ENCODE results near the gene KRT73. TPM values are rescaled to one million over a fixed set of nuclear protein-coding genes. Genes with fewer than 3 reads are reported as not detected.
A peak's percentile ranks its signal among the peaks of the same experiment; 100 is the strongest.

KRT73 gene
- total RNA-seq, 1 experiment from 2014 or later, result not detected

DNA sequence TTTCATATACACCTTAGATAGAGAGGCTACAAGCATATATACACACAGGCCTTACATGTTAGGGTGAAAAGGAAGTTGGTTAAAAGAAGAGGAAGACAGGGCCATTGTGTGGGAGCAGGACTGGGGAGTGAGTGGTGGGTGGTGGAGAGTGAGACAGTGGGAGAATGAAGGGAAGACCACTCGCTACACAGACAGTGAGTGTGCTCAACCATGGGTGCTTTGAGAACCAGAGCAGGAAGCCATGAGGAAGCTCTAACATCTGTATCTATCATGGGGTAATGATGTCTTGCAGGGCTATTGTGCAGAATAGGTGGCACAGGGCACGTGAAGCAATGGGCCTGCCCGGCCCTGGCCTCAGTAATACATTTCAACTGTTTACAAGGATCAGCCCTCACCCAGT, 33.3 kb downstream of the KRT73 start:
- DNase-seq (ENCODE audit: unreplicated experiment), result no peak
- Mint-ChIP-seq H3K9me3 (ENCODE audit: unreplicated experiment) (no peaks in the 10 kb centered on the region), H3K27me3 (ENCODE audit: insufficient read depth, unreplicated experiment) (no peaks in the 10 kb centered on the region), H3K4me3 (ENCODE audit: unreplicated experiment) (no peak overlapping the region), H3K27ac (ENCODE audit: low read depth, unreplicated experiment) (no peak overlapping the region), H3K4me1 (ENCODE audit: insufficient read depth, unreplicated experiment) (peaks cover 22% of the 10 kb centered on the region), H3K36me3 (ENCODE audit: insufficient read depth, unreplicated experiment) (no peaks in the 10 kb centered on the region)
- ChIA-PET POLR2A (interaction anchor here (0.7 to 7.5 kb wide), 3 partner anchors 19 to 291 kb away, joined by 4 to 315 read pairs (median 6); partner anchors contain the start of gene KRT5), CTCF (interaction anchor here (0.6 to 14.9 kb wide), 8 partner anchors 60 to 445 kb away, joined by 3 to 366 read pairs (median 7); partner anchors contain the start of gene KRT5)
- BruUV-seq (replicated peaks), result no TSS peak
- no peak for TF ChIP-seq CTCF (IDR thresholded peaks at IDR 0.05; ENCODE audit: unreplicated experiment)
- intact Hi-C loops (cut with micrococcal nuclease), result no loop called here

DNA sequence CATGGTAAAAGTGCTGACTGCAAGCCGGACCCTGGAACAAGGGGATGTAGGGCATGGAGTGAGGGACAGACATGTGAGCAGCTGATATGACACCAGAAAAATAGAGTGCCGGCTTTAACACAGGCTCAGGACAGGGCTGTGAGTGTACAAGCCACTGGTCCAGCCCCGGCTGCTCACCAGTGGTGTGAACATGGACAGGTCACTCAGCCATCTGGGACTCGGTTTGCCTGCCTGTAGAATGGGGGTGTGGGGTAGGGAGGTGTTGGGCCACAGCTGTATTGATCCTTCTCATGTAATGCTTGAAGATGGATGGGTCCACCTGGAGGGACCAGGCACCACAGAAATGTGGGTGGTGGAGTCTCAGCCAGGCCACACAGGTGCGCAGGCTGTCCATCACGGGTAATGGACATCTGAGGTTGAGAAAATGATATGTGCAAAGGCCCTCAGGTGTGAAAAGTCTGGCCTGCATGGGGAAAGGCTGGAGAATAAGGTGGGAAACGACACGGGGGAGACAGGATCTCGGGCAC, 34.1 kb downstream of the KRT73 start:
- Mint-ChIP-seq H3K27me3 (ENCODE audit: insufficient read depth, unreplicated experiment) (no peaks in the 10 kb centered on the region), H3K27ac (ENCODE audit: low read depth, unreplicated experiment) (no peak overlapping the region), H3K9me3 (ENCODE audit: unreplicated experiment) (no peaks in the 10 kb centered on the region), H3K4me1 (ENCODE audit: insufficient read depth, unreplicated experiment) (peaks cover 26% of the 10 kb centered on the region), H3K36me3 (ENCODE audit: insufficient read depth, unreplicated experiment) (no peaks in the 10 kb centered on the region), H3K4me3 (ENCODE audit: unreplicated experiment) (no peak overlapping the region)
- no peak for DNase-seq (ENCODE audit: unreplicated experiment)
- TF ChIP-seq CTCF (IDR thresholded peaks at IDR 0.05; ENCODE audit: unreplicated experiment), result no peak
- intact Hi-C loops (cut with micrococcal nuclease), result loop anchor here (5.0 kb wide), 1 partner anchor 427 kb away; no protein-coding TSS in a partner anchor
- BruUV-seq (replicated peaks), result no TSS peak
- CTCF ChIA-PET, result interaction anchor here (0.5 to 14.9 kb wide), 11 partner anchors 10 to 1935 kb away, joined by 3 to 366 read pairs (median 5); partner anchors contain the start of gene KRT5
- POLR2A ChIA-PET, result interaction anchor here (0.7 to 7.5 kb wide), 6 partner anchors 18 to 295 kb away, joined by 3 to 315 read pairs (median 18); partner anchors contain the start of gene KRT5

- Mint-ChIP-seq H3K36me3 (ENCODE audit: insufficient read depth, unreplicated experiment) (no peaks in the 10 kb centered on the region), H3K4me1 (ENCODE audit: insufficient read depth, unreplicated experiment) (peaks cover 26% of the 10 kb centered on the region), H3K4me3 (ENCODE audit: unreplicated experiment) (no peak overlapping the region), H3K27ac (ENCODE audit: low read depth, unreplicated experiment) (no peak overlapping the region), H3K27me3 (ENCODE audit: insufficient read depth, unreplicated experiment) (no peaks in the 10 kb centered on the region), H3K9me3 (ENCODE audit: unreplicated experiment) (no peaks in the 10 kb centered on the region)
- CTCF ChIA-PET, result interaction anchor here (0.5 to 14.9 kb wide), 28 partner anchors 9 to 443 kb away, joined by 3 to 366 read pairs (median 4); partner anchors contain the start of genes KRT3, KRT5 and KRT74
- intact Hi-C loops (cut with micrococcal nuclease), result loop anchor here (1.0 to 5.0 kb wide), 9 partner anchors 61 to 440 kb away; no protein-coding TSS in a partner anchor
- peak; percentile 76 for TF ChIP-seq CTCF (IDR thresholded peaks at IDR 0.05; ENCODE audit: unreplicated experiment)
- DNase-seq (ENCODE audit: unreplicated experiment), result peak; percentile 82
- BruUV-seq (replicated peaks), result no TSS peak
- POLR2A ChIA-PET, result interaction anchor here (0.6 to 7.5 kb wide), 11 partner anchors 64 to 471 kb away, joined by 3 to 315 read pairs (median 12); partner anchors contain the start of genes KRT5 and KRT6A
Measured at GRCh38 chr12:52582971-52583456, 35.3 kb downstream of the KRT73 start.

DNA sequence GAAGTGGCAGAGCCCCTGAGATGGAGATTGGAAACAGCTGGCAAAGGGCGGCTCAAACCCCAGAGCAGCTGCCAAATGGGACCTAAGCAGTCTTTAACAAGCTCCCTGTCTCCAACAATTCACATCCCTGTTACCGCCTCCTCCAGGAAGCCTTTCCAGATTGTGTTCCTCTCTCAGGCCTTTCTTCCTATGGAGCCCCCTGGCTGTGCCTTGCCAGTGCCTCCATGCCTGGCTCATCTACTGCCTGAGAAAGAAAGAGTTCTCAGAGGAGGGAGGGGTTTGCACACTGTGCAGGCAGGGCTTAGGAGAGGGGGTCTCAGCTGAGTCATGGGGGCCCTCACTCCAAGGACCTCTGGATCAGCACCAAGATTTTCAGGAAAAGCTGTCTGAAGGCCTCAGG, 35.9 kb downstream of the KRT73 start:
- H3K27me3 Mint-ChIP-seq (ENCODE audit: insufficient read depth, unreplicated experiment), result no peaks in the 10 kb centered on the region
- intact Hi-C loops (cut with micrococcal nuclease), result loop anchor here (1.0 to 5.0 kb wide), 4 partner anchors 60 to 425 kb away; no protein-coding TSS in a partner anchor
- DNase-seq (ENCODE audit: unreplicated experiment), result peak; percentile 6
- CTCF ChIA-PET, result interaction anchor here (0.8 to 14.9 kb wide), 27 partner anchors 8 to 443 kb away, joined by 3 to 366 read pairs (median 5); partner anchors contain the start of genes KRT3, KRT5 and KRT74
- H3K9me3 Mint-ChIP-seq (ENCODE audit: unreplicated experiment), result no peaks in the 10 kb centered on the region
- no TSS peak for BruUV-seq (replicated peaks)
- H3K4me1 Mint-ChIP-seq (ENCODE audit: insufficient read depth, unreplicated experiment), result peaks cover 26% of the 10 kb centered on the region
- POLR2A ChIA-PET, result interaction anchor here (1.0 to 7.5 kb wide), 13 partner anchors 63 to 435 kb away, joined by 3 to 315 read pairs (median 10); partner anchors contain the start of genes KRT5 and KRT6A
- H3K36me3 Mint-ChIP-seq (ENCODE audit: insufficient read depth, unreplicated experiment), result no peaks in the 10 kb centered on the region
- H3K4me3 Mint-ChIP-seq (ENCODE audit: unreplicated experiment), result no peak overlapping the region
- H3K27ac Mint-ChIP-seq (ENCODE audit: low read depth, unreplicated experiment), result no peak overlapping the region
- no peak for TF ChIP-seq CTCF (IDR thresholded peaks at IDR 0.05; ENCODE audit: unreplicated experiment)
